Measurements from ENCODE around the gene SLC9A5. TPM values are rescaled to one million over a fixed set of nuclear protein-coding genes. Genes with fewer than 3 reads are reported as not detected.

The SLC9A5 gene
- total RNA-seq, 2 experiments from 2014 or later = 5.8 to 6.1 TPM

DNA sequence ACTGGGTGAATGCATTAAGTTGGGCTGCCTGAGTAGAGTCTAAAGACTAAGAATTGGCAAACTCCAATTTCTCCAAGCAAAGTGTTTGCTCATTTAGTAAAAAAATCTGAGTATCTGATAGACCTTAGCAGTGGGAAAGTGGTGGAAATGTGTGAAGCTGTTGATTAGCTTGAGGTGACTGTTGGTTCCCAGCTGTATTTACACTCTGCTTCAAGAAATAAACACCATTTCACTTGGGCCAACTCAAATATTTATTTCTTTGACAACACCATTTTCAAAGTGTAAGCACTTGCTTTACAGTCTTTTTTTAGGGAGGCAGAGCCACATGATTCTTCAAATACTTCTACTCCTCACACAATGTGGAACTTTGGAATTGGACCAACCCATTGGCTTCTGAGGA is 69.1 kb downstream of the SLC9A5 start:
- Mint-ChIP-seq H3K27me3 (peaks cover 51% of the 10 kb centered on the region), H3K9me3 (no peaks in the 10 kb centered on the region), H3K4me1 (peaks cover 17% of the 10 kb centered on the region), H3K4me3 (no peak overlapping the region), H3K27ac (no peak overlapping the region), H3K36me3 (peaks cover 2% of the 10 kb centered on the region)
- no peak for DNase-seq

Other genes with a start within 250 kb of the SLC9A5 start
- 100 to 1,000 TPM; 110 to 114 TPM for gene CBFB, start 219.8 kb upstream of the SLC9A5 start, total RNA-seq
- gene PHAF1, start 139.0 kb upstream of the SLC9A5 start, total RNA-seq = 10 to 100 TPM; 13.8 to 14.9 TPM
- 1 to 10 TPM; 1.5 to 1.7 TPM for gene B3GNT9, start 98.0 kb upstream of the SLC9A5 start, total RNA-seq
- gene TRADD, start 89.1 kb upstream of the SLC9A5 start, total RNA-seq = 10 to 100 TPM; 15.3 to 16.0 TPM
- 1 to 10 TPM; 7.9 to 8.5 TPM for gene FBXL8, start 89.0 kb upstream of the SLC9A5 start, total RNA-seq
- gene HSF4, start 84.2 kb upstream of the SLC9A5 start, total RNA-seq = 10 to 100 TPM in 1 of 2 experiments, 1 to 10 TPM in 1; 9.3 to 10.1 TPM
- gene NOL3, start 78.4 kb upstream of the SLC9A5 start, total RNA-seq = 1 to 10 TPM; 6.1 to 6.4 TPM
- gene MATCAP1, start 65.0 kb upstream of the SLC9A5 start, total RNA-seq = 10 to 100 TPM; 15.8 to 16.7 TPM
- gene EXOC3L1, start 58.8 kb upstream of the SLC9A5 start, total RNA-seq = under 1 TPM in 1 of 2 experiments, not detected in 1; 0.19 TPM
- 100 to 1,000 TPM; 130 to 136 TPM for gene E2F4, start 56.8 kb upstream of the SLC9A5 start, total RNA-seq
- gene ELMO3, start 49.8 kb upstream of the SLC9A5 start, total RNA-seq = 1 to 10 TPM; 4.3 to 4.5 TPM
- gene TMEM208, start 21.8 kb upstream of the SLC9A5 start, total RNA-seq = 10 to 100 TPM; 46.5 to 48.6 TPM
- 10 to 100 TPM; 76.4 to 79.9 TPM for gene FHOD1, start 1.5 kb upstream of the SLC9A5 start, total RNA-seq
- gene PLEKHG4, start 30.6 kb downstream of the SLC9A5 start, total RNA-seq = 10 to 100 TPM; 30.8 to 37.0 TPM
- 1 to 10 TPM; 2.2 to 3.0 TPM for gene KCTD19, start 77.8 kb downstream of the SLC9A5 start, total RNA-seq
- gene LRRC36, start 77.8 kb downstream of the SLC9A5 start, total RNA-seq = 1 to 10 TPM in 1 of 2 experiments, under 1 TPM in 1; 0.82 to 1.1 TPM
- not detected for gene TPPP3, start 144.5 kb downstream of the SLC9A5 start, total RNA-seq
- gene ZDHHC1, start 167.5 kb downstream of the SLC9A5 start, total RNA-seq = 1 to 10 TPM in 1 of 2 experiments, under 1 TPM in 1; 0.76 to 1.2 TPM
- gene HSD11B2, start 182.1 kb downstream of the SLC9A5 start, total RNA-seq = 1 to 10 TPM; 2.8 to 3.1 TPM
- gene ATP6V0D1, start 232.2 kb downstream of the SLC9A5 start, total RNA-seq = 10 to 100 TPM; 33.0 to 33.6 TPM
- under 1 TPM in 1 of 2 experiments, not detected in 1; 0.40 TPM for gene AGRP, start 234.6 kb downstream of the SLC9A5 start, total RNA-seq

Data from activated naive CD8-positive, alpha-beta T cell treated with anti-CD3 and anti-CD28 coated beads for 36 hours (primary cell).